Muscle of back (tissue), 11 donors: ENCODE data around the gene MTA1. TPM values are rescaled to one million over a fixed set of nuclear protein-coding genes. Genes with fewer than 3 reads are reported as not detected.

Experiments
- DNase-seq, 3 donors: peaks; one replicate each; pipeline versions ENCODE4 v3.0.0 to v3.0.0-alpha.2; 2013
- polyA plus RNA-seq, 10 donors: library from polyadenylated mRNA; unstranded; fragments of 120-200 nt; gene quantifications; one replicate each; pipeline ENCODE4 v1.2.1, GENCODE V29; 2013; ENCODE audit not compliant: insufficient read length in 10 of 10

The MTA1 gene
- polyA plus RNA-seq, 10 donors: 53.6 to 88.0 (median 77.0) TPM

- no peak for DNase-seq
Observed at GRCh38 chr14:105460616-105461015, 41.0 kb downstream of the MTA1 start.

- no peak for DNase-seq
Observed at GRCh38 chr14:105461903-105462302, 42.3 kb downstream of the MTA1 start.

- DNase-seq: no peak
Observed at GRCh38 chr14:105464501-105464900, 44.9 kb downstream of the MTA1 start.

GRCh38 chr14:105465209-105466031 lies 45.8 kb downstream of the MTA1 start:
- peak; percentile 55 to 69 (median 58) for DNase-seq

GRCh38 chr14:105466531-105467248 lies 47.1 kb downstream of the MTA1 start:
- no peak for DNase-seq

GRCh38 chr14:105467249-105467941 lies 47.8 kb downstream of the MTA1 start:
- DNase-seq: no peak

- DNase-seq: no peak
Observed at GRCh38 chr14:105467942-105468471, 48.4 kb downstream of the MTA1 start.

GRCh38 chr14:105468621-105469241 lies 49.1 kb downstream of the MTA1 start:
- DNase-seq: no peak

- no peak for DNase-seq
Observed at GRCh38 chr14:105469456-105470349, 50.1 kb downstream of the MTA1 start.

- DNase-seq: peak in 1 of 3 donors; percentile 42
Observed at GRCh38 chr14:105470350-105471296, 51.0 kb downstream of the MTA1 start.

GRCh38 chr14:105471297-105471821 lies 51.7 kb downstream of the MTA1 start:
- no peak for DNase-seq

GRCh38 chr14:105471823-105472485 lies 52.3 kb downstream of the MTA1 start:
- no peak for DNase-seq

GRCh38 chr14:105472486-105472991 lies 52.9 kb downstream of the MTA1 start:
- DNase-seq: peak in 2 of 3 donors; percentile 56 to 66

GRCh38 chr14:105473033-105473676 lies 53.5 kb downstream of the MTA1 start:
- DNase-seq: no peak

- peak; percentile 84 to 91 (median 87) for DNase-seq
Observed at GRCh38 chr14:105473677-105474482, 54.3 kb downstream of the MTA1 start.

GRCh38 chr14:105474483-105475268 lies 55.0 kb downstream of the MTA1 start, which contains the start of gene CRIP2:
Gene CRIP2 (plus strand): TSS chr14:105474821. CDS start chr14:105474863, 42 bp downstream.
- peak in 1 of 3 donors; percentile 72 for DNase-seq
